ENCODE measurements around the gene CELF5. TPM values are rescaled to one million over a fixed set of nuclear protein-coding genes. Genes with fewer than 3 reads are reported as not detected.

CELF5 gene
- total and polyA plus RNA-seq, 9 of the 15 experiments (the other 6 are each of a cell fraction or from before 2014, with no cell fraction given), result 0.01 to 0.56 (median 0.22) TPM

DNA sequence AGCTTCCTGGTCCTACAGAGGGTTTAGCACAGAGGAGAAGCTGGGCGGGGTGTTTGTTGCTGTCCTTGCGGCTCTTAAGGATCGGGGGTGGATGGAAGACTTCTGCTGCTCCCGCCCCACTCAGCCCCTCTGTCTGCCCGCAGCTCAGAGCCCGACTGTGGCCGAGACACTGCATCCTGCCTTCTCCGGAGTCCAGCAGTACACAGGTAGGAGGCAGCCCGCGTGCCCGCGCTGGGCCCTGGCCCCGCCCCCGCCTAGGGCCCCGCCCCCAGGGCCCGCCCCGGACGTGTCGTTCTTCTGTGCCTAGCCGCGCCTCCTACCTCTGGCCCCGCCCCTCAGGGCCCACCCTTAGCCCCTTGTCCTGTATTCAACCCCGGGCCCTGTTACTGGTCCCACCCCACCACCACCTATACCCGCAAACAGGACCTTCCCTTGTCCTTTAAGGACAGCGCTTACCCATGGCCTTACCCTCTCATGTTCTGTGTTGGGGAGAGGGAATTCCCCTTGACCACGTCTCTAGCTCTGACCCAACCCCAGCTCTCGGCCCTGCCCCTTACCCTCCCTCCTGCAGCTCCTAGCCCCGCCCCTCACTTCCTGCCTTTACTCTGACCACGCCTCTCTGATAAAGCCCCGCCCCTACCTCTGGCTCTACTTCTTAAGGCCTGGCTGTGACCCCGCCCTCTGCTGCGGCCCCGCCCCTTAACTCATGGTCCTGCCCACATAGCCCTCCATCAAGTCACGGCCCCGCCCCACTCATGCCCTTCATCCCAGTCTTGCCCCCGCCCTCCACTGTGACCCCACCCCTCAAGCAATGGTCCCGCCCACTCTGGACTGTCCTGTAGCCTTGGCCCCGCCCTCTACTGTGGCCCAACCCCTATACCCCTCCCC lies 60.5 kb downstream of the CELF5 start (continued):
- TF ChIP-seq SMAD4 (CRISPR knock-in tag; conservative IDR thresholded peaks at IDR 0.05) (no peak), POLR2G (IDR thresholded peaks at IDR 0.05; ENCODE audit: low read depth, low read length) (peak; percentile 72), HDGF (IDR thresholded peaks at IDR 0.05) (peak; percentile 97), GABPA (tag; conservative IDR thresholded peaks at IDR 0.05; ENCODE audit: low read depth) (peak; percentile 83), THRB (CRISPR knock-in tag; conservative IDR thresholded peaks at IDR 0.05) (peak; percentile 31; the same call in 1 of the 2 replicates), ILF3 (IDR thresholded peaks at IDR 0.05; ENCODE audit: borderline replicate concordance) (no peak), EP400 (IDR thresholded peaks at IDR 0.05) (no peak), MTA2 (IDR thresholded peaks at IDR 0.05; ENCODE audit: low read depth) (no peak), RUNX1 (IDR thresholded peaks at IDR 0.05; ENCODE audit: low read depth) (no peak), RBM15 (IDR thresholded peaks at IDR 0.05; ENCODE audit: insufficient read depth, low read length) (no peak)

Data from K562 (cell line).